ENCODE data around the gene CASP8AP2. TPM values are rescaled to one million over a fixed set of nuclear protein-coding genes. Genes with fewer than 3 reads are reported as not detected.
"Not testable (repeated sequence)": the region's sequence is repeated elsewhere in the genome, so short reads cannot be mapped to it uniquely, and the experiment has no call there.

CASP8AP2 gene
- total RNA-seq, 1 donor from 2014 or later, result 59.0 TPM

DNA sequence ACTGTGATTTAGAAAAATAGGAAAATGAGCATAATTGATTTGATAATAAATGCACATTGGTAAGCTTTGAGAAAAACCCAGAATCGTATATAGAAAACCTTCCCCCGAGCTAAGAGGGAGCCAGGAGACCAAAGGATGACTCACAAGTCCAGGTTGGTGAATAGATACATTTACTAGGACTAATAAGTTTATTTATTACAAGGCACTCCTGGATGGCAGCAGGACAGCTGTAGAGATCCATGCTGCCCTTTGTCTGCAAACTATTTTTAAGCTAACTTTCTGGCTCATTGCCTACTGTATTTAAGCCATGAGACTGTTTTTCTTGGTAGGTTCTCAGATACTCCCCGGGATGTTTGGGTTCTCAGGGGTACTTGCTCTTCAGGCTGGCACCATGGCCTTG, 13.4 kb downstream of the CASP8AP2 start:
- H3K27ac ChIP-seq, result peak overlapping the region; percentile 3
- H3K4me3 ChIP-seq, result no peak overlapping the region
- no peak for TF ChIP-seq EZH2 (IDR thresholded peaks at IDR 0.05)
- no peak overlapping the region for H3K9ac ChIP-seq
- peaks cover 12% of the 10 kb centered on the region for H3K36me3 Mint-ChIP-seq
- no peaks in the 10 kb centered on the region for H3K27me3 Mint-ChIP-seq (ENCODE audit: insufficient read depth, low read depth)
- no peaks in the 10 kb centered on the region for H3K4me1 ChIP-seq
- H3K27ac Mint-ChIP-seq, result peak overlapping the region; percentile 60
- H3K4me1 Mint-ChIP-seq, result peaks cover 16% of the 10 kb centered on the region
- no peaks in the 10 kb centered on the region for H3K9me3 Mint-ChIP-seq
- peaks cover 3% of the 10 kb centered on the region for H3F3A ChIP-seq (ENCODE audit: low read depth)
- no peak overlapping the region for H2AFZ ChIP-seq (replicated peaks)
- H3K36me3 ChIP-seq, result peaks cover 11% of the 10 kb centered on the region
- H3K4me3 Mint-ChIP-seq, result no peak overlapping the region
- no peaks in the 10 kb centered on the region for H3K9me3 ChIP-seq (ENCODE audit: low read depth)
- peaks cover 100% of the 10 kb centered on the region for H3K79me2 ChIP-seq (ENCODE audit: low read depth)
- DNase-seq (ENCODE audit: low spot score), result no peak
- no peak overlapping the region for H3K4me2 ChIP-seq
- peaks cover 76% of the 10 kb centered on the region for H4K20me1 ChIP-seq (ENCODE audit: low read depth)
- no peaks in the 10 kb centered on the region for H3K27me3 ChIP-seq

DNA sequence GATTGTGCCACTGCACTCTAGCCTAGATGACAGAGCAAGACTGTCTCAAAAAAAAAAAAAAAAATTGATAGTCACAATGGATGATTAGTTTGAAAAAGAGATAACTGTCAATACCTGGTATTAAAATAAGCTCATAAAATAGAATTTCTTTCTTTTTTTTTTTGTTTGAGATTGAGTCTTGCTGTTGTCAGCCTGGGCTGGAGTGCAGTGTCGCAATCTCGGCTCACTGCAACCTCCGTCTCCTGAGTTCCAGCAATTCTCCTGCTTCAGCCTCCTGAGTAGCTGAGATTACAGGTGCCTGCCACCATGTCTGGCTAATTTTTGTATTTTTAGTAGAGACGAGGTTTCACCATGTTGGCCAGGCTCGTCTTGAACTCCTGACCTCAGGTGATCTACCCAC, 17.8 kb downstream of the CASP8AP2 start:
- not testable (repeated sequence) for DNase-seq (ENCODE audit: low spot score); H3K27ac ChIP-seq; H3K4me3 ChIP-seq; H3K27me3 ChIP-seq; H3K4me2 ChIP-seq; H3K4me3 Mint-ChIP-seq; H3K36me3 ChIP-seq; H3K9me3 Mint-ChIP-seq; H3K27ac Mint-ChIP-seq; H3K4me1 Mint-ChIP-seq; H2AFZ ChIP-seq (replicated peaks); H3K9me3 ChIP-seq (ENCODE audit: low read depth); H3F3A ChIP-seq (ENCODE audit: low read depth); H3K27me3 Mint-ChIP-seq (ENCODE audit: insufficient read depth, low read depth); H3K4me1 ChIP-seq; H3K9ac ChIP-seq
- H3K36me3 Mint-ChIP-seq, result peaks cover 12% of the 10 kb centered on the region
- Histone ChIP-seq H3K79me2 (ENCODE audit: low read depth) (peaks cover 99% of the 10 kb centered on the region), H4K20me1 (ENCODE audit: low read depth) (peaks cover 53% of the 10 kb centered on the region)

DNA sequence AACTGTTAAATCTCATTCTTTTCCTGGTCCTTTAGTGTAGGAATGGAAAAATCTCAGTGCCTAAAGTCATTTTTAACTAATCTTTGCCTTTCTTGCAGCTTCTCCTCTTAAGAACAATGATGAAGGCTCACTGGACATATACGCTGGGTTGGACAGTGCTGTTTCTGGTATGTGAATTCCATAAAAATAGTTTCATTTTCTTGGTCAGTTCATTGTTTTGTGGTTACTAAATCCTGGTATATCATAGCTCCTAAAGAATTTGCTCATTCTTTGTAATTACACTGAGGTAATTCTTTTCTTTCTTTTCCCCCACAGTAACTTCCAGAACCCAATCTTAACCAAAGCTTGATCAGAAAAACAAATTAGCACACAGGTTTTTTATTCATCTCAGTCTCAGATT, 23.4 kb downstream of the CASP8AP2 start:
- Histone ChIP-seq H3K79me2 (ENCODE audit: low read depth) (peaks cover 44% of the 10 kb centered on the region), H3F3A (ENCODE audit: low read depth) (no peaks in the 10 kb centered on the region), H3K9ac (no peak overlapping the region), H3K4me3 (no peak overlapping the region), H3K27me3 (no peaks in the 10 kb centered on the region), H4K20me1 (ENCODE audit: low read depth) (peaks cover 21% of the 10 kb centered on the region), H2AFZ (replicated peaks) (no peak overlapping the region), H3K27ac (no peak overlapping the region), H3K4me1 (no peaks in the 10 kb centered on the region), H3K36me3 (peaks cover 16% of the 10 kb centered on the region), H3K4me2 (no peak overlapping the region), H3K9me3 (ENCODE audit: low read depth) (no peaks in the 10 kb centered on the region)
- no peak overlapping the region for H3K4me3 Mint-ChIP-seq
- peaks cover 31% of the 10 kb centered on the region for H3K36me3 Mint-ChIP-seq
- no peak for DNase-seq (ENCODE audit: low spot score)
- TF ChIP-seq EZH2 (IDR thresholded peaks at IDR 0.05), result no peak
- TF ChIP-seq, protein P1, sequence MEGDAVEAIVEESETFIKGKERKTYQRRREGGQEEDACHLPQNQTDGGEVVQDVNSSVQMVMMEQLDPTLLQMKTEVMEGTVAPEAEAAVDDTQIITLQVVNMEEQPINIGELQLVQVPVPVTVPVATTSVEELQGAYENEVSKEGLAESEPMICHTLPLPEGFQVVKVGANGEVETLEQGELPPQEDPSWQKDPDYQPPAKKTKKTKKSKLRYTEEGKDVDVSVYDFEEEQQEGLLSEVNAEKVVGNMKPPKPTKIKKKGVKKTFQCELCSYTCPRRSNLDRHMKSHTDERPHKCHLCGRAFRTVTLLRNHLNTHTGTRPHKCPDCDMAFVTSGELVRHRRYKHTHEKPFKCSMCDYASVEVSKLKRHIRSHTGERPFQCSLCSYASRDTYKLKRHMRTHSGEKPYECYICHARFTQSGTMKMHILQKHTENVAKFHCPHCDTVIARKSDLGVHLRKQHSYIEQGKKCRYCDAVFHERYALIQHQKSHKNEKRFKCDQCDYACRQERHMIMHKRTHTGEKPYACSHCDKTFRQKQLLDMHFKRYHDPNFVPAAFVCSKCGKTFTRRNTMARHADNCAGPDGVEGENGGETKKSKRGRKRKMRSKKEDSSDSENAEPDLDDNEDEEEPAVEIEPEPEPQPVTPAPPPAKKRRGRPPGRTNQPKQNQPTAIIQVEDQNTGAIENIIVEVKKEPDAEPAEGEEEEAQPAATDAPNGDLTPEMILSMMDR (IDR thresholded peaks at IDR 0.05), result no peak
- no peak for TF ChIP-seq EZH2phosphoT487 (IDR thresholded peaks at IDR 0.05)
- H3K4me1 Mint-ChIP-seq, result no peaks in the 10 kb centered on the region
- no peaks in the 10 kb centered on the region for H3K27me3 Mint-ChIP-seq (ENCODE audit: insufficient read depth, low read depth)
- no peak overlapping the region for H3K27ac Mint-ChIP-seq
- H3K9me3 Mint-ChIP-seq, result no peaks in the 10 kb centered on the region

DNA sequence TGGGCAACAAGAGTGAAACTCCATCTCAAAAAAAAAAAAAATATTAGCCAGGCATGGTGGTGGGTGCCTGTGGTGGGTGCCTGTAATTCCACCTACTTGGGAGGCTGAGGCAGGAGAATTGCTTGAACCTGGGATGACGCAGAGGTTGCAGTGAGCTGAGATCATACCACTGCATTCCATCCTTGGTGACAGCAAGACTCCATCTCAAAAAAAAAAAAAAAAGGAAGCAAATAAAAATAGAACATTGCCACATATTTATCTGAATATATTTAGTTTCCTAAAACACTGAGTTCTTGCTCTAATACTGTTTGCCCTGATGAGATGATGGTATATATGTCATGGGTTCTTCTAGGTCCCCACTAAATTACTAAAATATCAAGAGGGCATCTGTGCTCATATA, 28.4 kb downstream of the CASP8AP2 start:
- Histone ChIP-seq H3K9me3 (ENCODE audit: low read depth) (no peaks in the 10 kb centered on the region), H3K4me1 (no peaks in the 10 kb centered on the region), H4K20me1 (ENCODE audit: low read depth) (no peaks in the 10 kb centered on the region), H3F3A (ENCODE audit: low read depth) (no peaks in the 10 kb centered on the region), H3K4me3 (no peak overlapping the region), H2AFZ (replicated peaks) (no peak overlapping the region), H3K4me2 (no peak overlapping the region), H3K36me3 (peaks cover 40% of the 10 kb centered on the region), H3K9ac (no peak overlapping the region), H3K27me3 (no peaks in the 10 kb centered on the region), H3K27ac (no peak overlapping the region), H3K79me2 (ENCODE audit: low read depth) (no peaks in the 10 kb centered on the region)
- Mint-ChIP-seq H3K27me3 (ENCODE audit: insufficient read depth, low read depth) (no peaks in the 10 kb centered on the region), H3K9me3 (no peaks in the 10 kb centered on the region), H3K27ac (no peak overlapping the region), H3K4me3 (no peak overlapping the region), H3K36me3 (peaks cover 47% of the 10 kb centered on the region), H3K4me1 (no peaks in the 10 kb centered on the region)
- TF ChIP-seq EZH2 (IDR thresholded peaks at IDR 0.05) (no peak), EZH2phosphoT487 (IDR thresholded peaks at IDR 0.05) (no peak)
- TF ChIP-seq, protein P1 (IDR thresholded peaks at IDR 0.05), result no peak
- DNase-seq (ENCODE audit: low spot score), result no peak
